CD8-positive, alpha-beta memory T cell (primary cell): Measurements from ENCODE around the gene TNNI3K. TPM values are rescaled to one million over a fixed set of nuclear protein-coding genes. Genes with fewer than 3 reads are reported as not detected.

Source experiments
- polyA plus RNA-seq: library from polyadenylated mRNA; unstranded; fragments of 300-500 nt; fragmentation: Illumina TruSeq; gene quantifications from one replicate; pipeline ENCODE4 v1.2.3, GENCODE V29; 2021
- total RNA-seq, 2 experiments: library from RNA; stranded (reverse); gene quantifications; one replicate each; pipeline ENCODE4 v1.2.3, GENCODE V29; 2021

The TNNI3K gene
- total and polyA plus RNA-seq, 3 experiments from 2014 or later = 0.38 TPM; not detected in 2

Other genes with a start within 250 kb of the TNNI3K start
- 1 to 10 TPM; 2.0 to 2.9 TPM for gene LRRIQ3, start 37.2 kb upstream of the TNNI3K start, total RNA-seq
- gene LRRIQ3, start 37.2 kb upstream of the TNNI3K start, polyA plus RNA-seq = 1.3 TPM
- gene FPGT, start 37.1 kb upstream of the TNNI3K start, total RNA-seq = 10 to 100 TPM; 13.0 to 15.3 TPM
- 6.1 TPM for gene FPGT, start 37.1 kb upstream of the TNNI3K start, polyA plus RNA-seq